Measurements from ENCODE around the gene BCORL1.
A peak's percentile ranks its signal among the peaks of the same experiment; 100 is the strongest.

BCORL1 gene

DNA sequence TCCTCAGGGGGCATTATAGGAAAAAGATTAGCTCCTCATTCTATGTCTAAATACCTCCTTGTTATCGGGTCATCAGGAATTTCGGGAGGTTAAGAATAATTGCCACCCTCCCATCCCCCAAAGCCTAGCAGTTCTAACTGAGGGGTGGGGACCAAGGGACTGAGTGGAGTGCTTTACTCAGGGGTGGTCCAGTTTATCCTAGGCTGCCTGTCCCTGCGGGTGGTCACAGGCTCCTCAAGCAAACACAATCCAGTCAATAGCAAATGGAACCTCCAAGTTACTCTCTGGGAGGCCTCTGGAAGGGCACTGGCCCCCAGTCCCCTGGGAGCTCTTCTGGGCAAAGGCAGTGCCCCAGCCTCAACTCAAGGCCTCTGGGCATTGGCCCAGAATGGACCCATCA is 121.2 kb downstream of the BCORL1 start:
- Histone ChIP-seq H3K9ac (ENCODE audit: low read depth, low read length, poor library complexity) (no peak overlapping the region), H2BK120ac (ENCODE audit: low read depth, low read length) (no peak overlapping the region), H3K4me3 (ENCODE audit: low read length in 2 of 2) (no peak overlapping the region), H3K4me2 (ENCODE audit: insufficient read depth, low read length, poor library complexity, severe bottlenecking) (no peak overlapping the region), H2AFZ (ENCODE audit: low read length) (no peak overlapping the region), H3K18ac (ENCODE audit: low read length) (no peak overlapping the region), H3K14ac (ENCODE audit: low read length) (no peak overlapping the region), H4K8ac (ENCODE audit: low read depth, low read length) (no peak overlapping the region), H2AK5ac (ENCODE audit: low read depth, low read length) (no peak overlapping the region), H3K27me3 (ENCODE audit: control insufficient read depth in 3 of 3, insufficient read depth in 3 of 3, low read depth in 1 of 3, low read length in 3 of 3) (no peaks in the 10 kb centered on the region), H3K27ac (replicated peaks; ENCODE audit: low read length) (no peak overlapping the region), H2BK15ac (ENCODE audit: low read length) (no peak overlapping the region), H3K4me1 (ENCODE audit: control insufficient read depth in 2 of 2, insufficient read depth in 1 of 2, low read depth in 1 of 2, low read length in 2 of 2) (peaks cover 0 to 9% of the 10 kb centered on the region in 2 donors), H3K4ac (ENCODE audit: low read length) (no peak overlapping the region), H4K91ac (ENCODE audit: low read depth, low read length, poor library complexity) (no peak overlapping the region), H3K79me1 (ENCODE audit: low read depth, low read length) (peaks cover 1% of the 10 kb centered on the region), H2BK5ac (ENCODE audit: low read length) (no peak overlapping the region), H2BK12ac (ENCODE audit: low read length) (no peak overlapping the region), H3K23ac (ENCODE audit: low read depth, low read length, poor library complexity) (no peak overlapping the region), H3K36me3 (replicated peaks in 1 of 2; ENCODE audit: control insufficient read depth in 2 of 2, insufficient read depth in 2 of 2, low read length in 2 of 2) (no peaks in the 10 kb centered on the region), H3K9me3 (replicated peaks in 1 of 2; ENCODE audit: control insufficient read depth in 2 of 2, insufficient read depth in 1 of 2, low read depth in 1 of 2, low read length in 2 of 2) (no peaks in the 10 kb centered on the region)
- no CpG with 5 or more reads among the region's 3 CpGs for WGBS, 2 donors (ENCODE audit: extremely low coverage in 2 of 2, insufficient read length in 2 of 2, insufficient replicate concordance in 1 of 2)
- no peak for DNase-seq (ENCODE audit: low spot score)

GRCh38 chrX:130105244-130105643 is 122.8 kb downstream of the BCORL1 start:
- no peak overlapping the region for H2AK5ac ChIP-seq (ENCODE audit: low read depth, low read length)
- no peaks in the 10 kb centered on the region for H3K36me3 ChIP-seq (replicated peaks in 1 of 2; ENCODE audit: control insufficient read depth in 2 of 2, insufficient read depth in 2 of 2, low read length in 2 of 2)
- H2BK15ac ChIP-seq (ENCODE audit: low read length), result no peak overlapping the region
- H3K9ac ChIP-seq (ENCODE audit: low read depth, low read length, poor library complexity), result no peak overlapping the region
- no peak overlapping the region for H2BK5ac ChIP-seq (ENCODE audit: low read length)
- no peak overlapping the region for H3K4me2 ChIP-seq (ENCODE audit: insufficient read depth, low read length, poor library complexity, severe bottlenecking)
- no peak overlapping the region for H3K4me3 ChIP-seq (ENCODE audit: low read length in 2 of 2)
- no CpG with 5 or more reads among the region's 3 CpGs for WGBS, 2 donors (ENCODE audit: extremely low coverage in 2 of 2, insufficient read length in 2 of 2, insufficient replicate concordance in 1 of 2)
- H3K27ac ChIP-seq (replicated peaks; ENCODE audit: low read length), result no peak overlapping the region
- no peak overlapping the region for H2AFZ ChIP-seq (ENCODE audit: low read length)
- H3K9me3 ChIP-seq (replicated peaks in 1 of 2; ENCODE audit: control insufficient read depth in 2 of 2, insufficient read depth in 1 of 2, low read depth in 1 of 2, low read length in 2 of 2), result no peaks in the 10 kb centered on the region
- peaks cover 0 to 13% of the 10 kb centered on the region in 2 donors for H3K4me1 ChIP-seq (ENCODE audit: control insufficient read depth in 2 of 2, insufficient read depth in 1 of 2, low read depth in 1 of 2, low read length in 2 of 2)
- H3K4ac ChIP-seq (ENCODE audit: low read length), result no peak overlapping the region
- H3K18ac ChIP-seq (ENCODE audit: low read length), result no peak overlapping the region
- H4K8ac ChIP-seq (ENCODE audit: low read depth, low read length), result no peak overlapping the region
- no peak overlapping the region for H2BK12ac ChIP-seq (ENCODE audit: low read length)
- no peak overlapping the region for H3K14ac ChIP-seq (ENCODE audit: low read length)
- H3K23ac ChIP-seq (ENCODE audit: low read depth, low read length, poor library complexity), result no peak overlapping the region
- no peak overlapping the region for H2BK120ac ChIP-seq (ENCODE audit: low read depth, low read length)
- H3K27me3 ChIP-seq (ENCODE audit: control insufficient read depth in 3 of 3, insufficient read depth in 3 of 3, low read depth in 1 of 3, low read length in 3 of 3), result peaks cover 6 to 15% (median 7%) of the 10 kb centered on the region in 3 experiments
- DNase-seq (ENCODE audit: low spot score), result no peak
- H4K91ac ChIP-seq (ENCODE audit: low read depth, low read length, poor library complexity), result no peak overlapping the region
- no peaks in the 10 kb centered on the region for H3K79me1 ChIP-seq (ENCODE audit: low read depth, low read length)

DNA sequence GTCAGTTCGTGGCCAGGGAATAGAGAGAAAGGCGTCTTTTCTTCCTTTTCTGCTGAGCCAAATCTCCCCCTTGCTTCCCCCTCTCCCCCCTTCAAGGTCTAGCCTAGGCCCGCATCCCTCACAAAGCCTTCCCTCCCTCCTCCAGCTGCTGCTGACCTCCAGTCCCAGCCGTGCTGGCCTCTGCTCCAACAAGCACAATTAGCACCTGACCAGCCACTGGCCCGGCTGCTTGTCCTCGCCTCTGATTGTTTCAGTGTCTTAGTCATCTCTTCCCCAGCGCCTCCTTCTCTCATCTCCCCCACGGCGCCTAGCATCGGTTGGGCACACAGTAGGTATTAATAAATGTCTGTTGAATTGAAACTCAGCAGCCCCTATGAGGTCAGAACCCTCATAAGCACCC is 123.6 kb downstream of the BCORL1 start:
- Histone ChIP-seq H3K9ac (ENCODE audit: low read depth, low read length, poor library complexity) (no peak overlapping the region), H3K79me1 (ENCODE audit: low read depth, low read length) (no peaks in the 10 kb centered on the region), H4K8ac (ENCODE audit: low read depth, low read length) (no peak overlapping the region), H2BK5ac (ENCODE audit: low read length) (no peak overlapping the region), H3K14ac (ENCODE audit: low read length) (no peak overlapping the region), H3K23ac (ENCODE audit: low read depth, low read length, poor library complexity) (no peak overlapping the region), H3K4me1 (ENCODE audit: control insufficient read depth in 2 of 2, insufficient read depth in 1 of 2, low read depth in 1 of 2, low read length in 2 of 2) (peaks cover 0 to 13% of the 10 kb centered on the region in 2 donors), H4K91ac (ENCODE audit: low read depth, low read length, poor library complexity) (no peak overlapping the region), H3K36me3 (replicated peaks in 1 of 2; ENCODE audit: control insufficient read depth in 2 of 2, insufficient read depth in 2 of 2, low read length in 2 of 2) (no peaks in the 10 kb centered on the region), H3K4me3 (ENCODE audit: low read length in 2 of 2) (peak overlapping the region in 1 of 2 donors; percentile 30), H2AK5ac (ENCODE audit: low read depth, low read length) (no peak overlapping the region), H2BK12ac (ENCODE audit: low read length) (no peak overlapping the region), H2BK15ac (ENCODE audit: low read length) (no peak overlapping the region), H2AFZ (ENCODE audit: low read length) (peak overlapping the region; percentile 81), H3K18ac (ENCODE audit: low read length) (no peak overlapping the region), H3K4ac (ENCODE audit: low read length) (no peak overlapping the region), H2BK120ac (ENCODE audit: low read depth, low read length) (no peak overlapping the region), H3K4me2 (ENCODE audit: insufficient read depth, low read length, poor library complexity, severe bottlenecking) (no peak overlapping the region), H3K27me3 (ENCODE audit: control insufficient read depth in 3 of 3, insufficient read depth in 3 of 3, low read depth in 1 of 3, low read length in 3 of 3) (peaks cover 6 to 17% (median 7%) of the 10 kb centered on the region in 3 experiments), H3K9me3 (replicated peaks in 1 of 2; ENCODE audit: control insufficient read depth in 2 of 2, insufficient read depth in 1 of 2, low read depth in 1 of 2, low read length in 2 of 2) (no peaks in the 10 kb centered on the region), H3K27ac (replicated peaks; ENCODE audit: low read length) (no peak overlapping the region)
- no CpG with 5 or more reads among the region's 10 CpGs for WGBS, 2 donors (ENCODE audit: extremely low coverage in 2 of 2, insufficient read length in 2 of 2, insufficient replicate concordance in 1 of 2)
- DNase-seq (ENCODE audit: low spot score), result no peak

Data from neuronal stem cell (in vitro differentiated cells).